Heart left ventricle (tissue), 13 donors: ENCODE data around the gene RGS16.

Source experiments
- POLR2A ChIP-seq, 2 donors: fragments of 450-650 bp; IDR thresholded peaks; one replicate each; pipeline ENCODE4 v1.6.1; 2017; ENCODE audit warnings: antibody characterized with exemption in 2 of 2, mild to moderate bottlenecking in 2 of 2, moderate library complexity in 2 of 2
- TF ChIP-seq, protein P1 (sequence below), 12 donors: fragments of 200-600 bp; sonication (generic) in 4 of 12; IDR thresholded peaks; one replicate each; pipeline versions ENCODE4 v1.5.0 to v1.8.0; 2018 to 2022; ENCODE audit warnings: antibody characterized with exemption in 12 of 12, mild to moderate bottlenecking in 5 of 12
- donor health status: ischemic (EF 13 %, LVEDD 7.1; RV severe dilation, severe dysfunction).
- donor health status: DM: no; HTN: yes; CAD: no.
- donor health status: DM: no; HTN: no; CAD: no.
- donor health status: ischemic (EF 25% LVEDD 6.9; RV normal size, moderate dysfunction).
- donor health status: ischemic (EF 25% LVEDD 5.7; RV mildly dilated, moderate dysfunction).
- donor health status: ischemic (EF 35%, LVEDD 5.7; RV mildly dilated, moderate dysfunction).
- donor health status: nonischemic (EF 11% LVEDD 7.7; RV severe dilation, severe dysfunction).
- donor health status: DM: yes; HTN: yes; CAD: no.
- donor health status: PGD.
- donor health status: ischemic (EF 29% LVEDD 5.4; RV normal size, mild dysfunction).
- donor health status: nonischemic (EF 23%, LVEDD 6.1; RV moderate dilation, normal function).

DNA sequence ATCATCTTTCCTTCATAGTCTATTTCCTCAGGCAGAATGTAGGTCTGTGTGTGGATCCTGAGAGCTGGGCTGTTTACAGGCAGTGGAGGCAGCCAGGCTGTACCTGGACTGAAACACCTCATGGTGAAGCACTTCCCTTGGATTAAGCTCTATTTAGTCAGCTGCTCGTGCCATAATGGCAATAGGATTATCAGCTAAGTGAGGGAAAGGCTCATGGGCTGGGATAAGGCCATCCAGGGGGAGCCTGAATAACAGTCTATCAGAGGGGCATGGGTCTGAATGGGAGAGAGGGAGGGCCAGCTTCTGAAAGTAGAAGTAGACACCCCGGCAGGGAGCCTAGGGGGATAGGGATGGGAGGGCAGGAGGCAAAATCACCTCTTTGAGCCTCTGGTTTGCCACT lies 23.5 kb downstream of the RGS16 start:
- TF ChIP-seq, protein P1, sequence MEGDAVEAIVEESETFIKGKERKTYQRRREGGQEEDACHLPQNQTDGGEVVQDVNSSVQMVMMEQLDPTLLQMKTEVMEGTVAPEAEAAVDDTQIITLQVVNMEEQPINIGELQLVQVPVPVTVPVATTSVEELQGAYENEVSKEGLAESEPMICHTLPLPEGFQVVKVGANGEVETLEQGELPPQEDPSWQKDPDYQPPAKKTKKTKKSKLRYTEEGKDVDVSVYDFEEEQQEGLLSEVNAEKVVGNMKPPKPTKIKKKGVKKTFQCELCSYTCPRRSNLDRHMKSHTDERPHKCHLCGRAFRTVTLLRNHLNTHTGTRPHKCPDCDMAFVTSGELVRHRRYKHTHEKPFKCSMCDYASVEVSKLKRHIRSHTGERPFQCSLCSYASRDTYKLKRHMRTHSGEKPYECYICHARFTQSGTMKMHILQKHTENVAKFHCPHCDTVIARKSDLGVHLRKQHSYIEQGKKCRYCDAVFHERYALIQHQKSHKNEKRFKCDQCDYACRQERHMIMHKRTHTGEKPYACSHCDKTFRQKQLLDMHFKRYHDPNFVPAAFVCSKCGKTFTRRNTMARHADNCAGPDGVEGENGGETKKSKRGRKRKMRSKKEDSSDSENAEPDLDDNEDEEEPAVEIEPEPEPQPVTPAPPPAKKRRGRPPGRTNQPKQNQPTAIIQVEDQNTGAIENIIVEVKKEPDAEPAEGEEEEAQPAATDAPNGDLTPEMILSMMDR (IDR thresholded peaks at IDR 0.05): no peak
- TF ChIP-seq POLR2A (IDR thresholded peaks at IDR 0.05): no peak
